Erythroblast (primary cell): ENCODE results near the gene NOS1AP.

Source experiments
- GATA1 ChIP-seq: IDR thresholded peaks from 2 replicates; pipeline ENCODE4 v1.6.1; 2011; ENCODE audit warnings: low read depth, mild to moderate bottlenecking, control low read depth, low read length, moderate library complexity
- POLR2A ChIP-seq: IDR thresholded peaks from 2 replicates; pipeline ENCODE4 v1.6.1; 2011; ENCODE audit warnings: mild to moderate bottlenecking, low read length

GRCh38 chr1:162145966-162146696, 76.6 kb downstream of the NOS1AP start:
- TF ChIP-seq POLR2A (no peak), GATA1 (no peak)
